ENCODE results near the gene ZFP1.

Gene ZFP1

DNA sequence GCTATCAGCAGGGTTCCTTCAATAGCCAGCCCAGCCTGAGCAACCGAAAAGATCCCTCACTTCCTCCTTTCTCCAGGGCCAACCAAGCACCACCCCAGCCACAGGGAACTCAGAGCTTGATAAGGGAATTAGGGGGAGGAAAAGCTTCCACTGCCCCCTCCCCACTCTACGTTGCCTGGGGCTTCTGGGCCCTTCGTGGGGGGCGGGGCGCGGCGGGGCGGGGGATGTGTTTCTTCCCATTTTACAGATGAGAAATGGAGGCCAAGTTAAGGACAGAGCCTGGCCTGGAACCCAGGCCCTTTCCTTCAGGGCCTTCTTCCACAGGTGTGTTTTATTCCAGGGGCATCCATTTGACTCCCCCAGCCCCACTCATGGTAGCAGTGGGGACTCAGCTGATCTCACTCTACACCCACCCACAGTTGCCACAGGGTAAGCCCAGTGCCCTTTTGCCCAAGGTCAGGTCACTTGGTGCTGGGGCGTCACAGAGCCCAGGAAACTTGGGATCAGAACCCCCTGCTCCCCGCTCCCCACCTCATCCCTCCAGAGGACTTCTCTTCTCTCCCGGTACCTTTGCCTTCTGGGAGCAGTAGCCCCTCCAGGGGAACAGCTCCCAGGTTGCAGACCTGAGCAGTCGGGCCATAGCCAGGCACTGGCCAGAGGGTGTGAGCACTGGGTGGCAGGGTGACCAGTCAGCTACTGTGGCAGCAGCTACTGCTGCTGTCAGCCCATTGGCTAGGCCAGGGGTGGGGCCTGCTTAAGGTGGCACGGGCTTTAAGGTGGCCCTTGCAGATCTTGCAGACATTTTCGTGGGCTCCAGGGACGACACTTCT, 32.0 kb upstream of the ZFP1 start, which contains the start of gene LDHD:
TSS of gene LDHD (minus strand) at position 700 of the 830 bp plus-strand sequence. CDS start at position 640, 60 bp downstream.
- Histone ChIP-seq H3K4me2 (no peak within 1 kb of the TSS), H3K4me3 (IDR thresholded peaks at IDR 0.05; ENCODE audit: insufficient read depth, low read depth, low read length) (no peak within 1 kb of the TSS), H3K36me3 (ENCODE audit: insufficient read depth) (no peaks in the 10 kb centered on the region), H3K27ac (no peak within 1 kb of the TSS), H3K9ac (no peak within 1 kb of the TSS), H3K4me1 (ENCODE audit: low read depth, poor library complexity, severe bottlenecking) (no peaks in the 10 kb centered on the region), H3K79me2 (ENCODE audit: insufficient read depth, low read depth) (no peaks in the 10 kb centered on the region), H4K20me1 (ENCODE audit: insufficient read depth) (no peaks in the 10 kb centered on the region), H2AFZ (ENCODE audit: low read depth) (no peak within 1 kb of the TSS), H3K27me3 (ENCODE audit: insufficient read depth, low read depth) (no peaks in the 10 kb centered on the region)
- TF ChIP-seq, protein P1, sequence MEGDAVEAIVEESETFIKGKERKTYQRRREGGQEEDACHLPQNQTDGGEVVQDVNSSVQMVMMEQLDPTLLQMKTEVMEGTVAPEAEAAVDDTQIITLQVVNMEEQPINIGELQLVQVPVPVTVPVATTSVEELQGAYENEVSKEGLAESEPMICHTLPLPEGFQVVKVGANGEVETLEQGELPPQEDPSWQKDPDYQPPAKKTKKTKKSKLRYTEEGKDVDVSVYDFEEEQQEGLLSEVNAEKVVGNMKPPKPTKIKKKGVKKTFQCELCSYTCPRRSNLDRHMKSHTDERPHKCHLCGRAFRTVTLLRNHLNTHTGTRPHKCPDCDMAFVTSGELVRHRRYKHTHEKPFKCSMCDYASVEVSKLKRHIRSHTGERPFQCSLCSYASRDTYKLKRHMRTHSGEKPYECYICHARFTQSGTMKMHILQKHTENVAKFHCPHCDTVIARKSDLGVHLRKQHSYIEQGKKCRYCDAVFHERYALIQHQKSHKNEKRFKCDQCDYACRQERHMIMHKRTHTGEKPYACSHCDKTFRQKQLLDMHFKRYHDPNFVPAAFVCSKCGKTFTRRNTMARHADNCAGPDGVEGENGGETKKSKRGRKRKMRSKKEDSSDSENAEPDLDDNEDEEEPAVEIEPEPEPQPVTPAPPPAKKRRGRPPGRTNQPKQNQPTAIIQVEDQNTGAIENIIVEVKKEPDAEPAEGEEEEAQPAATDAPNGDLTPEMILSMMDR (conservative IDR thresholded peaks at IDR 0.05; ENCODE audit: low read depth, low read length), result no peak

DNA sequence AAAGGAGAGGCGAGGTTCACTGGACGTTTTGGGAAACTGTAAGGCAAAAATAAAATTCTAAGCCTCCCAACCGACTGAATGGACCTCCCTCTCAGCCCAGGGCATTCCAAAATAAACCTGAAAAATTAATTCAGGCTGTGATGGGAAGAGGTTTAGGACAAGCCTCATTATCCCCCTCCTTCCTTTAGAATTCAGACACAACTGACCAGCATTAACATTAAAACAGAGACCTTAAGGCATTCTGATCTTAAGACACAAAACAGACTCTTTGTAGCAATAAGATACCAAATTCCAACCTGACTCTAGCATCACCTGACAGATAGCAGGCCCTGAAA, 31.4 kb upstream of the ZFP1 start:
- Histone ChIP-seq H3K79me2 (ENCODE audit: insufficient read depth, low read depth) (no peaks in the 10 kb centered on the region), H2AFZ (ENCODE audit: low read depth) (no peak overlapping the region), H3K4me3 (IDR thresholded peaks at IDR 0.05; ENCODE audit: insufficient read depth, low read depth, low read length) (no peak overlapping the region), H3K9ac (no peak overlapping the region), H3K27me3 (ENCODE audit: insufficient read depth, low read depth) (no peaks in the 10 kb centered on the region), H3K4me1 (ENCODE audit: low read depth, poor library complexity, severe bottlenecking) (no peaks in the 10 kb centered on the region), H4K20me1 (ENCODE audit: insufficient read depth) (no peaks in the 10 kb centered on the region), H3K27ac (no peak overlapping the region), H3K36me3 (ENCODE audit: insufficient read depth) (no peaks in the 10 kb centered on the region), H3K4me2 (no peak overlapping the region)
- TF ChIP-seq, protein P1 (conservative IDR thresholded peaks at IDR 0.05; ENCODE audit: low read depth, low read length), result no peak

DNA sequence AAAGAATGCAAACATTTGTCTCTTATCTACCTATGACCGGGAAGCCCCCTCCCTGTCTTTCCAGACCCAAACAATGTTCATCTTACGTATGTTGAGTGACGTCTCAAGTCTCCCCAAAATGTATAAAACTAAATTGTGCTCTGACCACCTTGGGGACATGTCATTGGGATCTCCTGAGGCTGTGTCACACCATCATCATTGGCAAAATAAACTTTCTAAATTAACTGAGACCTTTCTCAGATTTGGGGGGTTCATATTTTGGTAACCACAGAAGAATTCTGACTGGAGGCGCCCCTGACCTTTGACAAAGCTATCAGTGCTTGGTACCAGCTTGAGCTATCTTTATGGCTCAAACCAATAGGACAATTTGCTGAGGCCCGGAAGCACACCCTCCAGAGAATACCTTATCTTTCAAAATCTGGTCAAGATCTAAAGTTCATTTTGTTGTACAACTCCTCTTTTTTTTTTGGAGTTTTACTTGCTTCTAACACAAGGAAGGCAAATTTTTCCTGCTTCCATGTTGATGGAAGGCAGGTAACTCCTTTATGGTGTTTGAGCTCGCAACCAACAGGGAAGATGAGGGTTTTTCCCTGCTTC, 29.3 kb upstream of the ZFP1 start:
- Histone ChIP-seq H3K4me1 (ENCODE audit: low read depth, poor library complexity, severe bottlenecking) (no peaks in the 10 kb centered on the region), H3K36me3 (ENCODE audit: insufficient read depth) (no peaks in the 10 kb centered on the region), H3K27ac (no peak overlapping the region), H3K4me2 (no peak overlapping the region), H4K20me1 (ENCODE audit: insufficient read depth) (no peaks in the 10 kb centered on the region), H3K9ac (no peak overlapping the region), H3K27me3 (ENCODE audit: insufficient read depth, low read depth) (no peaks in the 10 kb centered on the region), H2AFZ (ENCODE audit: low read depth) (no peak overlapping the region), H3K79me2 (ENCODE audit: insufficient read depth, low read depth) (no peaks in the 10 kb centered on the region), H3K4me3 (IDR thresholded peaks at IDR 0.05; ENCODE audit: insufficient read depth, low read depth, low read length) (no peak overlapping the region)
- TF ChIP-seq, protein P1 (conservative IDR thresholded peaks at IDR 0.05; ENCODE audit: low read depth, low read length), result no peak

DNA sequence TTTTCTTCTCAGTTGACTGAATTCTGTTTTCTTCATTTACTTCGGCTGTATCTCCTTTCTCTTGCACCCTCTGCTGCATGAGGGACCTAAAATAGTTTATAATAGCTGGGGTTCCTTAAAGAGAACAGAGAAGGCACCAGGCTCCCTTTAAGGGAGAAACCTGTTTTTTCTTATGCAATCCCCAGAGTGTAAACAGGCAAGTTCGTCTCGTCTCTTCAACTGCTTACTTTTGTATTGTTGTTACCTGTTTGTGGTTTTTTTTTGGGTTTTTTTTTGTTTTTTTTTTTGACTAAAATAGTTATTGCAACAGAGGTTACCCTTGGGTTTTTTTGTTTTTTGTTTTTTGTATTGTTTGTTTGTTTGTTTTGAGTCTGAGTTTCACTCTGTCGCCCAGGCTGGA, 28.1 kb upstream of the ZFP1 start:
- Histone ChIP-seq H3K27ac (no peak overlapping the region), H3K36me3 (ENCODE audit: insufficient read depth) (no peaks in the 10 kb centered on the region), H2AFZ (ENCODE audit: low read depth) (no peak overlapping the region), H3K27me3 (ENCODE audit: insufficient read depth, low read depth) (no peaks in the 10 kb centered on the region), H3K79me2 (ENCODE audit: insufficient read depth, low read depth) (no peaks in the 10 kb centered on the region), H3K4me3 (IDR thresholded peaks at IDR 0.05; ENCODE audit: insufficient read depth, low read depth, low read length) (no peak overlapping the region), H3K9ac (no peak overlapping the region), H3K4me2 (no peak overlapping the region), H4K20me1 (ENCODE audit: insufficient read depth) (no peaks in the 10 kb centered on the region), H3K4me1 (ENCODE audit: low read depth, poor library complexity, severe bottlenecking) (no peaks in the 10 kb centered on the region)
- TF ChIP-seq, protein P1 (conservative IDR thresholded peaks at IDR 0.05; ENCODE audit: low read depth, low read length), result no peak

All from KMS-11 (cell line).